HG03135 (cell line): Measurements from ENCODE around the gene CPT2.

ENCODE experiments used
- ATAC-seq: cut with Tn5 transposase; IDR thresholded peaks from one replicate; pipeline ENCODE4 v1.9.1; 2021; ENCODE audit warnings: mild to moderate bottlenecking, moderate library complexity; ENCODE audit not compliant: unreplicated experiment

The CPT2 gene

GRCh38 chr1:53214376-53214940 is 17.8 kb downstream of the CPT2 start:
- ATAC-seq: no peak

GRCh38 chr1:53218201-53218600 is 21.6 kb downstream of the CPT2 start:
- no peak for ATAC-seq

- no peak for ATAC-seq
Measured at GRCh38 chr1:53219711-53220110, 23.1 kb downstream of the CPT2 start.

- ATAC-seq: peak; percentile 90
Measured at GRCh38 chr1:53220171-53220961, 23.7 kb downstream of the CPT2 start, which contains the start of gene CZIB. TSS of gene CZIB (minus strand) at chr1:53220634. CDS start at chr1:53220575, 59 bp downstream.

- no peak for ATAC-seq
Measured at GRCh38 chr1:53220962-53221286, 24.3 kb downstream of the CPT2 start.

GRCh38 chr1:53237638-53238037 is 41.0 kb downstream of the CPT2 start:
- ATAC-seq: no peak

GRCh38 chr1:53238197-53239155 is 41.9 kb downstream of the CPT2 start, which contains the start of gene MAGOH:
TSS of gene MAGOH (minus strand) at chr1:53238518. CDS start at chr1:53238448, 70 bp downstream.
- ATAC-seq: peak; percentile 92

GRCh38 chr1:53241828-53242227 is 45.2 kb downstream of the CPT2 start:
- no peak for ATAC-seq

- ATAC-seq: no peak
Measured at GRCh38 chr1:53242381-53242780, 45.8 kb downstream of the CPT2 start.

- ATAC-seq: no peak
Measured at GRCh38 chr1:53244141-53244540, 47.5 kb downstream of the CPT2 start.

GRCh38 chr1:53246261-53247134 is 49.9 kb downstream of the CPT2 start:
- ATAC-seq: no peak

GRCh38 chr1:53249706-53250105 is 53.1 kb downstream of the CPT2 start:
- no peak for ATAC-seq

GRCh38 chr1:53250325-53250724 is 53.7 kb downstream of the CPT2 start:
- no peak for ATAC-seq

- no peak for ATAC-seq
Measured at GRCh38 chr1:53254011-53254640, 57.5 kb downstream of the CPT2 start.

- ATAC-seq: no peak
Measured at GRCh38 chr1:53255031-53255430, 58.4 kb downstream of the CPT2 start.

- no peak for ATAC-seq
Measured at GRCh38 chr1:53256511-53257453, 60.2 kb downstream of the CPT2 start.

GRCh38 chr1:53257454-53258081 is 60.9 kb downstream of the CPT2 start:
- no peak for ATAC-seq

GRCh38 chr1:53258216-53258615 is 61.6 kb downstream of the CPT2 start:
- ATAC-seq: no peak
